Stimulated activated CD4-positive, alpha-beta T cell treated with anti-CD3 and anti-CD28 coated beads, Interleukin-4, amount 100 ng/mL, for 24 hours (primary cell): Measurements from ENCODE around the gene TCOF1.

Experiments used
- DNase-seq: peaks from one replicate; pipeline ENCODE4 v3.0.0-alpha.2; 2020

The TCOF1 gene

DNA sequence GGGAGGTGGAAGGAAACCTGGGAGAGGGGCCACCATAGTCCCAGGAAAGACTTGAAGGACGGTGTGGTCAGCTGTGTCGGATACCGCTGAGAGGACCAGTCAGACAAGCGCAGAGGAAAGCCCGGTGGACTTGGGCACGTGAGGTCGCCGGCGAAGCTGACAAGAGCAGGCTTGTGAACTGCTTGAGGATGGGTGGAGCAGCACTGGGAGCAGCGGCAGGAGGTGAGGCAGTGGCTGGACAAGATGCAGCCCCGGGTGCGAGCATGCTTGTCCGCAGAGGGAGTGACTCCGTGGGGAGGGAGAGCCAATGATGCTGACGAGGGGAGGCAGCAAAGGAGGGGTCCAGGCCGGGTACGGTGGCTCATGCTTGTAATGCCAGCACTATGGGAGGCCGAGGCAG lies 73.6 kb downstream of the TCOF1 start:
- no peak for DNase-seq

DNA sequence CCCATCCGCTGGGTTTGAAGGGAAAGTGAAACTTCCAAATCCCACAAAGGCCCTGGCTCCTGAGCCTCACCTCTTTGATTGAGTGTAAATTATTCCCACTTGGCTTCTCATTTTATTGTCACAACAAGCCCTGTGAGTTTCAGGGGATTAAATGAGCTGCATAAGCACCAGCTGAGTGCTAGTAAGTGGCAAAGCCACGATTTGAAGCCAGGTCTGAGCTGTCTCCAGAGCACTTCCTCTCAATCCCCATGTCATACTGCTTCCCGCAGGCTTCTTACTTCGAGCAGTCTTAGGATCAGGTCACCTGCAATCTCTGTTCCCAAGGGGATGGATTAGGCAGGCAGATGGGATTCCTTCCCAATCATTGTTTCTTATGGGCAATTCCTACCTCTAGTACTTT lies 74.1 kb downstream of the TCOF1 start:
- no peak for DNase-seq

DNA sequence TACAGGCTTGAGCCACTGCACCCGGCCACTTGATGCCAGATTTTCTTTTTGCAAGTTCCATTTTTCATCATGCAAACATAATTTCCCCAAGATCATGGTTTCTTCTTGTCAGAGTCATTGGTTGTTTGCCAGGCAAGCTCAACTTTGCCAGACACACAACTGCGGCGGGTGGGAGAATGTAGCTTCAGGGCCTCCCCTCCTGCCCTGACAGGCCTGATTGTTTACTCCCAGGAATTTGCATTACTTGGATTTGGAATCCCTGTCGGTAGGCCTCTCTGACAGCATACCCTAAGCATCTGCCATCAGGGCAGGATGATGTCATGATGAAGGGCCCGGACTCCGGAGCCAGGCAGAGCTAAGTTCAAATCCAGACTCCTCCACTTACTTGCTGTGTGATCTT lies 77.0 kb downstream of the TCOF1 start:
- no peak for DNase-seq

DNA sequence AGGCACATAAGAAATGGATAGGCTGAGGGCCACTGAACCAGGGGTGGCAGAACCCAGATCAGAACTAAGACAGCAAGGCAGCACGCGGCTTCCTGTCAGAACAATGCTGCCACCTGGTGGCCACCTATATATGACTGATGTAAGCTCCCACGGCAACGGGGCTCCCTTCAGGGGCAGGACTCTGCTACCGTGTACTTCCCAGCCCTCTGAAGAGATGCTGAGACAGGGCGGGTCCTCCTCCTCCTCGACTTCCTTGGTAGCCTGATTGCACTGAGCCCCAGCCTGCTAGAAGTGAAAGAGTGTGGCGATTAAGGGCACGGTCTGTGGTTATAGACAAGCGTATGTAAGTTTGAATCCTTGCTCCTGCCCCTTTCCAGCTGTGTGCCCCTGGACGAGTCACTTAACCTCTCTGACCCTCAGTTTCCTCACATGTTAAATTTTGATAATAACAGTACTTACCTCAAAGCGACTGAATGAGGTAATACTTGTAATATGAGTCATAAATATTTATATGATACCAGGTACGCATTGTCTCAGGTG lies 78.7 kb downstream of the TCOF1 start:
- peak; percentile 95 for DNase-seq

DNA sequence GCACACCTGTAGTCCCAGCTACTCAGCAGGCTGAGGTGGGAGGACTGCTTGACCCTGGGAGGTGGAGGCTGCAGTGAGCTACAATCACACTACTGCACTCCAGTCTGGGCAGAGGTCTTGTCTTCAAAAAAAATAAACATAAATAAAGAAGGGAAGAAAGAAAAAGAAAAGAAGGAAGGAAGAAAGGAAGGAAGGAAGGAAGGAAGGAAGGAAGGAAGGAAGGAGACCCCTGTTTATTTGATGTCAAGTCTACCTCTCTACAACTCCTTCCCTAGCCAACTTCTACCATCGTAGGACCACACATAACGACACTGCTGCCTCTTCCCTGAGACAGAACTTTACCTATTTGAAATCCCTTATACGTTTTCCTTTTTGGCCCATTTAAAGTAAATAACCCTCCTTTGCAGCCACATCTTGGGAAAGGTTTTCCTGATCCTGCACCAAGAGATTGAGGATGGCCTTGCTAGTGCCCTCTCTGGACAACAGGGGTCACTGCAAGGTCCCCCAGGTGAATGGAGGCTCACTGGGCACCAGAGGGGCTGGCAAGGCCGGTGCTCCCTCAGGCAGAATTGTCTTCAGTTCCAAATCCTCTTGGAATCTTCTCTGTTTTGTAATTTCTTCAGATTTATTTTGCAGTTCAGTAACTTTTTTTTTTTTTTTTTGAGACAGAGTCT lies 81.5 kb downstream of the TCOF1 start:
- no peak for DNase-seq

DNA sequence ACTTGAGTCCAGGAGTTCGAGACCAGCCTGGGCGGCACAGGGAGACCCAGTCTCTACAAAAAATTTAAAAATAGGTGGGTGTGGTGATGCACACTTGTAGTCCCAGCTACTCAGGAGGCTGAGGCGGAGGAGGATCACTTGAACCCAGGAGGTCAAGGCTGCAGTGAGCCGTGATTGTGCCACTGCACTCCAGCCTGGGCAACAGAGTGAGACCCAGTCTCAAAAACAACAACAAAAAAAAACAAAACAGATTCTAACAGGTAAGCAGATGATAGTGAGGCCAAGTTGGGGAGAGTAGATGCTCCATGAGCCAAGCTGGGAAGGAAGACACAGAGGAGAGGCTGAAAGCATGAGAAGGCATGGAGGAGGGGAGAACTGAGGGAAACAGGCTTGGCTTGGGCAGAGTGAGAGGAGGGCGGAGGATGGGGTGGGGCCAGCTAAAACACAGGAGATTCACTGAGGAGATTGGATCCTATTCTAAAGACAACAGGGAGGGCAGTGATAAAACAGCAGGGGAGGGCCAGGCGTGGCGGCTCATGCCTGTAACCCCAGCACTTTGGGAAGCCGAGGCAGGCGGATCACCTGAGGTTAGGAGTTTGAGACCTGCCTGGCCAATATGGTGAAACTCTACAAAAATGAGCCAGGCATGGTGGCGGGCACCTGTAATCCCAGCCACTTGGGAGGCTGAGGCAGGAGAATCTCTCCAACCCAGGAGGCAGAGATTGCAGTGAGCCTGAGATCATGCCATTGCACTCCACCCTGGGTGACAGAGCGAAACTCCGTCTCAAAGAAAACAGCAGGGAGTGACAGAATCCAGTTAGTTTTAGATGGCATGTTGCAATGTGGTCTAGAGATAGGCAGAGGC lies 83.7 kb downstream of the TCOF1 start:
- no peak for DNase-seq

DNA sequence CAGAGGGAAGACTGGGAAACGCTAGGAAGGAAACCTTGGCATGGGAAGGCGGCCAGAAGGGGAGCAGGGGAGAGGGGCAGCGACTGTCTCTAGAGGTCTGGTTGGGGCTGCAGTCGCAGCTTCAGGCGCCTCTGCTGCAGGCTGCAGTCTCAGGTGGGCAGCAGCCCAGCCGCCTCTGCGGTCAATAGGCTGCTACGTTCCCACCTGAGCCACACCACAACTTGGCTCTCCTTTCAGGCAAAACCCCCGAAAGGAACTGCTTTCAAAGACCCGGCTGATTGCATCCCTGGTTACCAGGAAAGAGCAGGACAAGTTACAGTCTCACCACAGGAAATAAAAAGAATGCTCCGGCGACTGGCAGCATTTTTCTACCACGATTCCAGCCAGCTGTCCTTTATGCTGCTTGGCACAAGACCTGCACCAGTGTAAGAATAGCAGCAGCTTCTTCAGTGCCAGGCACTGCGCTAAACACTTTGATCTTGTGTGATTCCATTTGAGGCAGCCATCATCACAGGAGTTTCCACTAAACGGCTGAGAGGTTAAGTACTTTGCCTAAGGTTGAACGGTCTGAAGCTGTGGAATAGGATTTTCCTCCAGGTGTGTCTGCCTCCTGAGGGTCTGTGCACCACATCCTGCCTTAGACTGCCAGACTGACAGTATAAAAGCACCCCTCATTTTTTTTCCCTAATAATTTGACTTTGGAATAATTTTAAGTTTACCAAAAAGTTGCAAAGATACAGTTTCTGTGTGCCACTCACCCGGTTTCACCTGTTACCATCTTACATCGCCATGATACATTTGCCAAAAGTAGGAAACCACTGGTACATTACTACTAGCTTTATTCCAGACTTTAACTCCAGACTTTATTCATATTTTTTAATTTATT lies 84.6 kb downstream of the TCOF1 start:
- DNase-seq, result no peak

DNA sequence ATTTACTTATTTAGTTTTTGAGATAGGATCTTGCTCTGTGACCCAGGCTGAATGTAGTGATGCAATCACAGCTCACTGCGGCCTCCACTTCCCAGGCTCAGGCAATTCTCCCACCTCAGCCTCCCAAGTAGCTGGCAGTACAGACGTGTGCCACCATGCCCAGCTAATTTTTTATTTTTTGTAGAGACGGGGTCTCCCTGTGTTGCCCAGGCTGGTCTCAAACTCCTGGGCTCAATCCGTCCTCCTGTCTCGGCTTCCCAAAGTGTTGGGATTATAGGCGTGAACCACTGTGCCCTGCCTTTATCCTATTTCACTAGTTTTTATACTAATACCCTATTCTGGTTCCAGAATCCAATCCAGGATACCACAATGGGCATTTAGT lies 85.2 kb downstream of the TCOF1 start:
- no peak for DNase-seq

DNA sequence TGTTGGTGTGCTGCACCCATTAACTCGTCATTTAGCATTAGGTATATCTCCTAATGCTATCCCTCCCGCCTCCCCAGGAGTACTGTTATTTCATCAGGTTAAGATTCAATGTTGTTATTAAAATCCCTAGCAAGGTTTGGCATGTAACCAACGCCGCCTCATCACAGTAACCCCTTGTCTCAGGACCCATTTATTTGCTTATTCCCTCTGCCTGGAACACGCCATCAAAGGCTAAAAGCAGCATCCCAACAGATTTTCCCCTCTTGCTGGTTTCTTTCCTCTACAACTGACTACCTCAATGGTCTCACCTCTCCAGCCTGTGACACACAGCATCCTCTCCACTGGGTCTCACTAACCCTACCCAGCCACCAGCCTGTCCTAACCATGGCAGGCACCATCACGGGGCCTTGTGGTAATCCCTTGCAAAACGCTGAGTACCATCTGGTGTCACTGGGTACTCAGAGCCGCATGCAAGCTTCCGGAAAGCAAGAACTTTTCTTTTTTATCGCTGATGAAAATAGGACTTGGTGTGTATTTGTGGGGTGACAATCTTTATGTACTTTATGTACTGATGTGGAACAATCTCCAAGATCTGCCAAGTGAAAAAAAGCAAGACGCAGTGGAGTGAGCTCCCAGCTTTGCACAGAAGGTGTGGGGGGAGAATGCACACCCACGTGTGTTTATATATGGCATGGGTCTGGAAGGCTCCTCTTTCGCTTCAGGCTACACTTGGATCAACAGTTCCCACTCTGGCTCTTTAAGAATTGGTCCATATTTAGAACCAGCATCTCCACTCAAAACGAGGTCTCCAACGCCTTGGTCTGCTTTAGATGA lies 86.0 kb downstream of the TCOF1 start:
- DNase-seq, result no peak

DNA sequence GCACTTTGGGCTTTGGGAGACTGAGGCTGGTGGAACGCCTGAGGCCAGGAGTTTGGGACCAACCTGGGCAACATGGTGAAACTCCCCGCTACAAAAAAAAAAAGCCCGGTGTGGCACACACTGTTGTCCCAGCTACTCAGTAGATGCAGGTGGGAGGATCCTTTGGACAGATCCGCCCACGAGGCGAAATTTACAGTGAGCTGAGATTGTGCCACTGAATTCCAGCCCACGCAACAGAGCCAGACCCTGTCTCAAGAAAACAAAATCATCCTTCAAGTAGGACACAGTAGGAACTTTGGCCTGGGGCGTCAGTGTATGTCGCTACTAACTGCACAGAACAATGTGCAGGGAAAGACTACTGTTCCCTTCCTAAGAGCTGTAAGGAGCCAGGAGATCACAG lies 87.3 kb downstream of the TCOF1 start:
- no peak for DNase-seq

DNA sequence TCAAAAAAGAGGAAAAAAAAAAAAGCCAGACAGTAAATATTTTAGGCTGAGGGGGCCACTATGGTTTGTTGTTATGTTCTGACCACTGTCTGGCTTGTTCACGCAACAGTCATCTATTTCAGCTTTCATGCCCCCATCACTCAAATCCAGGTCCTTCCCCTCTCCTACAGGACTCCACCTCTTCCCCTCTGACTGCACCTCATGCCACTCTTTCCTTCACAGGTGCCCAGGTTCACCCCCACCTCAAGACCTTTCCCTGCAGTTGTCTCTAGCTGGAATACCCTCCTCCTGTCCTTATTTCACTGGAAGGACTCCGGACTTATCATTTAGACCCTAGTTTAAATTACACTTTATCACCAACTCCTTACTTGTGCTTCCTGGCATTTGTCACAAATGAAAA lies 88.6 kb downstream of the TCOF1 start:
- DNase-seq, result no peak

DNA sequence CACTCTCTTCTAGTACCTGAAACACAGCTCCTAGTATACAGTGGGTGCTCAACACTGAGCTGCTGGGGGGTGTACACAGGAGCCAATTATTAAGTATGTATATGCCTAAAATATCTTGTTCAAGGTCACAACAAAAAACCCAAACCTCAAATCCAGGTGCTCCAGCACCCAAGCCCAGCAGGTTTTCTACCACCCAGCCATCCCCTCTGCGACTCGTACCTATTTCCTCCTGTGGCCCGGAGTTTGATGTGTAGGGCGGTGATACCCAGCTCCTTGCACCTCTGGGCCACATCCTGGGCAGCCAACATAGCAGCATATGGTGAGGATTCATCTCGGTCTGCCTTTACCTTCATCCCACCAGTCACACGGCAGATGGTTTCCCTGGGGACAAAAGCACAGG lies 89.1 kb downstream of the TCOF1 start:
- DNase-seq, result no peak

DNA sequence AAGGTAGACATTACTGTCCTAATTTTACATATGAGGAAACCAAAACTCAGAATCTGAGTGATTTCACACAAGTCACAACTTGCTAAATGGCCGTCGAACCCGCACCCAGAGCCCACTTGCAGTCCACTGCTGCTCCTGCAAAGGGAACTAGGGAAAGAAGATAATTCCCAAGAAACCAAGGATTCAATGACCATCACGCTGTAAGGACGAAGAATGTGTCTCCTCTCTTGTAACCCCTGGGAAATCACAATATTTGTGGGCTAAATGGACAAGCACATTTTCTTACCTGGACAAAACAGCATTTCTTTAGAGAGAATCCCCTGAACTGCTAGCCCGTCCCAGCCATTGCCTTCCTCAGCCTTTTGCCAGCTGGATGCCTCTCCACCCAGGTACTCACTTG lies 89.7 kb downstream of the TCOF1 start:
- no peak for DNase-seq

DNA sequence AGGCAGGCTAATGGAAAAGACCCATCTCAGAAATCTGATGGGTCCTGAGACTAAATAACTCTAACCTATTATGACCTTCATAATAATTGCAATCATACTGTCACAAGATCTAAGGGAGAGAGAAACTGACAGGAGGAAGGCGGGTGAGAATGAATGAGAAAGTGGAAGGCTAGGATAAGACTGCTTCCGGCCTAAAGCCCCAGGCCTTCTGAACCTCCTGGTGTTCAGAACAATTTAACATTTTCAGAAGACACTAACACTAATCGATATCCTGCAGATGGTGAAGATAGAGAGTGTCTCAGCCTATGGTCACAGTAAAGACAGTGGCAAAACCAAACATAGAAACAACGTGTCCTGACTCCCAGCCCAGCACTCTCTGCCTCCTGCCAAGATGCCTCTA lies 90.8 kb downstream of the TCOF1 start:
- no peak for DNase-seq

DNA sequence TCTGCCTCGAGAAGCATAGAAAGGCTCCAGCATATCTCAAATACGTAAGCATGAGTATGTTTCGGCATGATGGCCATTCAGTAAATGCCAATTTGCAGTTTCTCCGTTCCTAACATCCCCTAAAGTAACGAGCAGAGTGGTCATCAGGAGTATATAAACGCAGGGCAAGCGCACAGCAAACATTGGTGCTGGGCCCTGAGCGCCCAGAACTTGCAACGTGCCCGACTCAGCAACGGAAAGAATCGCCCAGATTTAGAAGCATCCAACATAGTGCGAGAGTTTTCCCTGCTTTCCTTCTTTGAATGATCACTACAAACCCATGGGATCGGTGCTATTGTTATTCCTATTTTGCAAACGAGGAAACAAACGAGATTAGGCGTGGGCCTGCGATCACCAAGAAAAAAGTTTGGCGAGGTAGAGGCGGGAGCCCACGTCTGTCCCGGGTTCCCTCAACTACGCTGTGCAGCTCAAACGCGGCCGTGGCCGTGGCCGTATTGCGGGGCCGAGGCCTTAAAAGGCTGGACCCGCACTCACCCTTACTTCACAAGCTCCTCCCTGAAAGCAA lies 91.5 kb downstream of the TCOF1 start:
- no peak for DNase-seq
